Mesothelial cell of epicardium (in vitro differentiated cells): Measurements from ENCODE around the gene RPL7L1. TPM values are rescaled to one million over a fixed set of nuclear protein-coding genes. Genes with fewer than 3 reads are reported as not detected.
"Not testable (repeated sequence)": the region's sequence is repeated elsewhere in the genome, so short reads cannot be mapped to it uniquely, and the experiment has no call there.

ENCODE experiments used
- DNase-seq, 2 experiments: peaks; one replicate each; pipeline ENCODE4 v3.0.0; 2021; ENCODE audit warnings: low spot score in 2 of 2; ENCODE audit not compliant: unreplicated experiment in 2 of 2
- H3K27ac Mint-ChIP-seq: 2 replicates; pipeline ENCODE4 v1.8.0; 2021; ENCODE audit warnings: mixed read lengths
- H3K27me3 Mint-ChIP-seq: 2 replicates; pipeline ENCODE4 v1.8.0; 2021; ENCODE audit warnings: low read depth, mixed read lengths
- H3K36me3 Mint-ChIP-seq: 2 replicates; pipeline ENCODE4 v1.8.0; 2021; ENCODE audit warnings: mixed read lengths
- H3K4me1 Mint-ChIP-seq: 2 replicates; pipeline ENCODE4 v1.8.0; 2021; ENCODE audit warnings: mixed read lengths
- H3K4me3 Mint-ChIP-seq: 2 replicates; pipeline ENCODE4 v1.8.0; 2021; ENCODE audit warnings: mild to moderate bottlenecking, moderate library complexity, mixed read lengths
- H3K9me3 Mint-ChIP-seq: 2 replicates; pipeline ENCODE4 v1.8.0; 2021; ENCODE audit warnings: mixed read lengths
- total RNA-seq: library from RNA; stranded (reverse); gene quantifications from 3 replicates; pipeline ENCODE4 v1.2.1, GENCODE V29; 2021
- TF ChIP-seq, protein P1 (sequence below): fragments of 200-600 bp; sonication (generic); IDR thresholded peaks from one replicate; pipeline ENCODE4 v1.5.0; 2021; ENCODE audit warnings: antibody characterized with exemption; ENCODE audit not compliant: unreplicated experiment

Gene RPL7L1
- total RNA-seq, 1 donor from 2014 or later, result 89.2 TPM

DNA sequence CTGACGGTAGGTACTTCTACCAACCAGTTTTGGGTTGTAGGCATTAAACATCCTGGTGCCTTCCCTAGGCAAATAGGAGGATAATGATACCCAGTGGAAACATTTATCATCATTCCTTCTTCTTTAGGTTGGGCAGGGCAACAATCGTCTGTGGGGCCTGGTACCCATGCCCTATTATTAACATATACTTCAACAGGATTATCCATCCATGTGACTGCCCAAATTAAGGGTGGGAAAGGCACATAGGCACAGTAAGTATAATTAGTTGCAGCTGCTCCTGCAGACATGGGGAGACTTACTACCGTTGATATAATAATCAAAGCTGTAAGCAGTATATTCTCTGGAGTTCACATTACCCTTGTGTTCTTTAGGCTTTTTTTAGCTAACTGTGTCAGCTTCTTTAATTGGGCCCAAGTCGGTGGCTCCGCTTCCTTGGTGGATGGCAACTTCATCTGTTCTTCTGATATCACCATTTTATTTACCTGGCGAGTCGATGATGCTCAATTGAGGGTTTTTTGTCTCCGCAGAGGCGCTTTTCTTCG is 16.8 kb downstream of the RPL7L1 start:
- Mint-ChIP-seq H3K27ac (no peak overlapping the region), H3K4me1 (peaks cover 61% of the 10 kb centered on the region), H3K4me3 (no peak overlapping the region), H3K9me3 (no peaks in the 10 kb centered on the region), H3K36me3 (no peaks in the 10 kb centered on the region), H3K27me3 (no peaks in the 10 kb centered on the region)
- no peak for DNase-seq
- TF ChIP-seq, protein P1, sequence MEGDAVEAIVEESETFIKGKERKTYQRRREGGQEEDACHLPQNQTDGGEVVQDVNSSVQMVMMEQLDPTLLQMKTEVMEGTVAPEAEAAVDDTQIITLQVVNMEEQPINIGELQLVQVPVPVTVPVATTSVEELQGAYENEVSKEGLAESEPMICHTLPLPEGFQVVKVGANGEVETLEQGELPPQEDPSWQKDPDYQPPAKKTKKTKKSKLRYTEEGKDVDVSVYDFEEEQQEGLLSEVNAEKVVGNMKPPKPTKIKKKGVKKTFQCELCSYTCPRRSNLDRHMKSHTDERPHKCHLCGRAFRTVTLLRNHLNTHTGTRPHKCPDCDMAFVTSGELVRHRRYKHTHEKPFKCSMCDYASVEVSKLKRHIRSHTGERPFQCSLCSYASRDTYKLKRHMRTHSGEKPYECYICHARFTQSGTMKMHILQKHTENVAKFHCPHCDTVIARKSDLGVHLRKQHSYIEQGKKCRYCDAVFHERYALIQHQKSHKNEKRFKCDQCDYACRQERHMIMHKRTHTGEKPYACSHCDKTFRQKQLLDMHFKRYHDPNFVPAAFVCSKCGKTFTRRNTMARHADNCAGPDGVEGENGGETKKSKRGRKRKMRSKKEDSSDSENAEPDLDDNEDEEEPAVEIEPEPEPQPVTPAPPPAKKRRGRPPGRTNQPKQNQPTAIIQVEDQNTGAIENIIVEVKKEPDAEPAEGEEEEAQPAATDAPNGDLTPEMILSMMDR, result no peak

DNA sequence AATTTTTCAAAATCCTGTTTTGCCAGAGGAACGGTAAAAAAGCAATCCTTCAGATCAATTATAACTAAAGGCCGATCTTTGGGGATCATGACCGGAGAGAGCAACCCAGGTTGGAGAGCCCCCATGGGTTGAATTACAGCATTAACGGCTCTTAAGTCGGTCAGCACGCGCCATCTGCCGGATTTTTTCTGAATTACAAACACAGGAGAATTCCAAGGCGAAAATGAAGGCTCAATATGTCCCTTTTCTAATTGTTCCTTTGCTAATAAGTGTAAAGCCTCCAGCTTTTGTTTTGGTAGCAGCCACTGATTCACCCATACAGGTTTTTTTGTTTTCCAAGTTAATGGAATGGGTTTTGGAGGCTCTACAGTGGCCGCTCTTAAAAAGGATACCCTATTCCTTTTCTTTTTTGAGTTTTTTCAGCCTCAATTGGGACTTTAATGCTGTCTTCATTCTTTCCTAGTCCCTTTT is 19.5 kb downstream of the RPL7L1 start:
- no peaks in the 10 kb centered on the region for H3K36me3 Mint-ChIP-seq
- H3K27ac Mint-ChIP-seq, result peak overlapping the region; percentile 81
- peaks cover 70% of the 10 kb centered on the region for H3K4me1 Mint-ChIP-seq
- TF ChIP-seq, protein P1, result peak; percentile 93
- H3K27me3 Mint-ChIP-seq, result no peaks in the 10 kb centered on the region
- peak overlapping the region; percentile 54 for H3K4me3 Mint-ChIP-seq
- H3K9me3 Mint-ChIP-seq, result no peaks in the 10 kb centered on the region
- DNase-seq, result peak; percentile 41 to 77

DNA sequence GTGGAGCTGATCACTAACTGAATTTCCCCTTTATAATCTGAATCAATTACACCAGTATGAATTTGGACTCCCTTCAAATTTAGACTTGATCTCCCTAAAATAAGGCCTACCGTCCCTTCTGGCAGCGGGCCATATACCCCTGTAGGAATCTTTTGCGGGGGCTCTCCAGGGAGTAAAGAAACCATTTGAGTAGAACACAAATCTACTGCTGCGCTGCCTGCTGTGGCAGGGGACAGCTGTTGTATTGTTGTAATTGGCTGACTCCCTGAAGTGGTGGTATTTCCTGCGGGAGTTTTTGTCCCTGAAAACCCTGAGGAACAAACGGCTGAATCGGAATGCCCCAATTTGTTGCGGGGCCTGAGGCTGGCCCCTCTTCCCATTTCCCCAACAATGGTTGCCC is 20.5 kb downstream of the RPL7L1 start:
- H3K27me3 Mint-ChIP-seq, result no peaks in the 10 kb centered on the region
- H3K9me3 Mint-ChIP-seq, result no peaks in the 10 kb centered on the region
- peak overlapping the region; percentile 69 for H3K27ac Mint-ChIP-seq
- peaks cover 66% of the 10 kb centered on the region for H3K4me1 Mint-ChIP-seq
- TF ChIP-seq, protein P1, result no peak
- H3K4me3 Mint-ChIP-seq, result no peak overlapping the region
- no peaks in the 10 kb centered on the region for H3K36me3 Mint-ChIP-seq
- DNase-seq, result no peak

DNA sequence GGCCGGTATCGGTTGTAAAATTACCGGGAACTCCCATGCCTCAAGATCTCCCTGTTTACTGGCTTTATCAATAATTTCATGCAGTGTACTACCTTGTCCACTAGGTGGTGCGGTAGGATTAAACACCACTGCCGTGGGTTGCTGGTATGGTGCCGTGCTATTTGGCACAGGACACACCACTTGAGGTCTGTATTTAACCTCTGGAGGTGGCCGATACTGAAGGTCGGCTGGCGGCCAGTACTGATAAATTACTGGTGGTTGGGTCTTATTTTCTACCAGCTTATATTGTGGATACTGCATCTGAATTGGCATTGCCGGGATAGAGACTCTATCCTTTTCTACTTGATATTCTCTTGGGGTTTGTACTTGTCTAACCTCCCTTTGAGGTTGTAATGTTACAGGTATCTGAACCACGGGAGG is 22.1 kb downstream of the RPL7L1 start:
- H3K4me3 Mint-ChIP-seq, result peak overlapping the region; percentile 32

DNA sequence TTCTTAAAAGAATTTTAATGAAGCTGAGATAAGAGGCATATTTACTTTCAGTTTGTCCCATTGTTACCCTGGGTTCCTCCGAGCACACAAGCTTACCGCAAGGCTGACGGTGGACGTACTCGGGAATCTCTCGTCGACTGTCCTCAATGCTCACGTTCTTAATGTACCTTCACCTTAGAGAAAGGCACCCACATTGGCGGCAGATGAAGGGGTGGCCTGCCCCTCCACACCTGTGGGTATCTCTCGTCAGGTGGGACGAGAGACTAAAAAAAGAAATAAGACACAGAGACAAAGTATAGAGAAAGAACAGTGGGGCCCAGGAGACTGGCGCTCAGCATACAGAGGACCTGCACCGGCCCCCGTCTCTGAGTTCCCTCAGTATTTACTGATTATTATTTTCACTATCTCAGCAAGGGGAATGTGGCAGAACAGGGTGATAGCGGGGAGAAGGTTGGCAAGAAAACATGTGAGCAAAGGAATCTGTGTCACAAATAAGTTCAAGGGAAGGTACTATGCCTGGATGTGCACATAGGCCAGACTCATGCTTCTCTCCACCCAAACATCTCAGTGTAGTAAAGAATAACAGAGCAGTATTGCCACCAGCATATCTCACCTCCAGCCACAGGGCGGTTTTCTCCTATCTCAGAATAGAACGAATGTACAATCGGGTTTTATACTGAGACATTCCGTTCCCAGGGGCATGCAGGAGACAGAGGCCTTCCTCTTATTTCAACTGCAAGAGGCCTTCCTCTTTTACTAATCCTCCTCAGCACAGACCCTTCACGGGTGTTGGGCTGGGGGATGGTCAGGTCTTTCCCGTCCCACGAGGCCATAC is 23.2 kb downstream of the RPL7L1 start:
- peak overlapping the region; percentile 95 for H3K27ac Mint-ChIP-seq
- H3K9me3 Mint-ChIP-seq, H3K27me3 Mint-ChIP-seq, DNase-seq, H3K36me3 Mint-ChIP-seq: not testable (repeated sequence)
- H3K4me3 Mint-ChIP-seq, result peak overlapping the region; percentile 15
- peaks cover 50% of the 10 kb centered on the region for H3K4me1 Mint-ChIP-seq

More for the DNA sequence above, 22.1 kb downstream of the RPL7L1 start:
- peak in 1 of 2 experiments; percentile 70 for DNase-seq
- H3K27ac Mint-ChIP-seq, result peak overlapping the region; percentile 95
- H3K27me3 Mint-ChIP-seq, result no peaks in the 10 kb centered on the region
- H3K36me3 Mint-ChIP-seq, result no peaks in the 10 kb centered on the region
- H3K4me1 Mint-ChIP-seq, result peaks cover 61% of the 10 kb centered on the region
- no peaks in the 10 kb centered on the region for H3K9me3 Mint-ChIP-seq
- TF ChIP-seq, protein P1, result peak; percentile 94

DNA sequence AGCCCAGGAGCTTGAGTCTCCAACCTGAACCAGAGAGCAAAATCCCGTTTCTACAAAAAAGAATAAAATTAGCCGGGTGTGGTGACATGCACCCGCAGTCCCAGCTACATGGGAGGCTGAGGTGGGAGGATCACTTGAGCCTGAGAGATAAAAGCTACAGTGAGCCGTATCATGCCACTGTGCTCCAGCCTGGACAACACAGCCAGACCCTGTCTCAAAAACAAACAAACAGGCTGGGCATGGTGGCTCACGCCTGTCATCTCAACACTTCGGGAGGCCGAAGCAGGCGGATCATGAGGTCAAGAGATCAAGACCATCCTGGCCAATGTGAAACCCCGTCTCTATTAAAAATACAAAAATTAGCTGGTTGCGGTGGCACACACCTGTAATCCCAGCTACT is 25.1 kb downstream of the RPL7L1 start:
- no peaks in the 10 kb centered on the region for H3K9me3 Mint-ChIP-seq
- TF ChIP-seq, protein P1, result no peak
- H3K4me3 Mint-ChIP-seq, result no peak overlapping the region
- H3K27me3 Mint-ChIP-seq, result no peaks in the 10 kb centered on the region
- peaks cover 33% of the 10 kb centered on the region for H3K4me1 Mint-ChIP-seq
- H3K36me3 Mint-ChIP-seq, result no peaks in the 10 kb centered on the region
- DNase-seq, result no peak
- no peak overlapping the region for H3K27ac Mint-ChIP-seq
